Tibial nerve (tissue), 4 donors: Measurements from ENCODE around the gene TBL1XR1. TPM values are rescaled to one million over a fixed set of nuclear protein-coding genes. Genes with fewer than 3 reads are reported as not detected.

ENCODE experiments used
- DNase-seq, 2 donors: peaks; one replicate each; pipeline ENCODE4 v3.0.0-alpha.2; 2019; ENCODE audit warnings: low spot score in 2 of 2
- H3K27ac ChIP-seq, 4 donors: fragments of 200-600 bp; sonication (generic) in 3 of 4; one replicate each; pipeline ENCODE4 v1.5.1; 2017 to 2019; ENCODE audit warnings: mild to moderate bottlenecking in 1 of 4
- H3K27me3 ChIP-seq, 2 donors: fragments of 200-600 bp; sonication (generic) in 1 of 2; one replicate each; pipeline versions ENCODE4 v1.5.1 to v1.6.0; 2017 to 2019
- H3K36me3 ChIP-seq, 3 donors: fragments of 200-600 bp; sonication (generic); one replicate each; pipeline ENCODE4 v1.5.1; 2018 to 2019
- H3K4me1 ChIP-seq, 4 donors: fragments of 200-600 bp; sonication (generic) in 3 of 4; one replicate each; pipeline ENCODE4 v1.5.1; 2017 to 2019
- H3K4me3 ChIP-seq, 4 donors: fragments of 200-600 bp; sonication (generic) in 3 of 4; one replicate each; pipeline ENCODE4 v1.5.1; 2017 to 2019; ENCODE audit warnings: mild to moderate bottlenecking in 1 of 4, moderate library complexity in 1 of 4
- H3K9me3 ChIP-seq, 4 donors: fragments of 200-600 bp; sonication (generic) in 3 of 4; one replicate each; pipeline ENCODE4 v1.5.1; 2017 to 2019
- EP300 ChIP-seq, 2 donors: sonication (generic); formaldehyde crosslinking; IDR thresholded peaks; one replicate each; pipeline ENCODE4 v1.6.1; 2017; ENCODE audit warnings: antibody characterized with exemption in 2 of 2, mild to moderate bottlenecking in 1 of 2
- POLR2A ChIP-seq, 2 donors: fragments of 450-650 bp; IDR thresholded peaks; one replicate each; pipeline ENCODE4 v1.6.1; 2017; ENCODE audit warnings: antibody characterized with exemption in 2 of 2, mild to moderate bottlenecking in 2 of 2, moderate library complexity in 2 of 2
- WGBS, 2 donors: methylation state at CpG; one replicate each; pipeline ENCODE4 v1.1.5; 2018; 5-methylcytosine and 5-hydroxymethylcytosine counted together
- total RNA-seq, 4 donors: library from RNA; depleted of rRNA; stranded (reverse); fragments of >200 nt; gene quantifications; one replicate each; pipeline ENCODE4 v1.1.0, GENCODE V29; 2016
- TF ChIP-seq, protein P1 (sequence below), 5 experiments: fragments of 200-600 bp in 3 of 5; fragments of 450-650 bp in 2 of 5; sonication (generic) in 3 of 5; IDR thresholded peaks; one replicate each; pipeline ENCODE4 v1.5.1; 2016 to 2019; ENCODE audit warnings: antibody characterized with exemption in 5 of 5, mild to moderate bottlenecking in 3 of 5, moderate library complexity in 2 of 5

The TBL1XR1 gene
- total RNA-seq, 4 donors from 2014 or later: 57.1 to 66.3 (median 62.8) TPM

DNA sequence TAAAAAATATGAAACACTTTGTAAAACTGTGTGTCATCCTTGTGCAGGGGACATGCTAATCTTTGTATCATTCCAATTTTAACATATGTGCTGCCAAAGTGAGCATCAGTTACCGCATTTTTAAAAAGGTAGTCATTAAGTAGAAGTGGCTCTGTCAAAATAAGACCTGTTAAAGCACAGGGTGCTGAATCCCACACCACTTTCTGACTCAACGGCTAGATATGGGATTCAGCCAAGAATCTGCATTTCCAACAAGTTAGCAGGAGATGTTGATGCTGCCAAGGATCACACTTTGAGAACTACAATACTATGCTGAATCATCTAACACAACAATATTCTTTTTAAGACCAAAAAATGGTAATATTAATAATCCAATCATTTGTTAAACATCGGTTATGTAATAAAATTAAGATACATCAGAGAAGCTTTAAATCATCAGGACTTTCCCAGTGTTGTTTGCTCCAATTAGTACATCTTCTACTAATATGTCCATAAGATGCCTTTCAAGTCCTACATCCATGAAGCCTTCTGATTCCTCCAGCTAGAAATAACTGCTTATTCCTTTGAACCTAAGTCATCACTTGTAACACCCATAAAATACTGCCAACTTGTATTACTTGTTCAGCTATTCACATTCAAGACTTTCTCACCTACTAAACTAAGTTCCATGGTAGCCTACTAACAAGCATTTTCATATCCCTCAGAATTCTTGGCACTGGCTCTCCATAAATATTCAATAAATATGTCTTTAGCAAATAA lies 71.1 kb downstream of the TBL1XR1 start:
- WGBS, 2 donors: 67 to 73% methylated on average over 3 of the region's 3 CpGs
- no peaks in the 10 kb centered on the region for H3K9me3 ChIP-seq
- H3K27ac ChIP-seq: no peak overlapping the region
- H3K27me3 ChIP-seq: no peaks in the 10 kb centered on the region
- TF ChIP-seq POLR2A (IDR thresholded peaks at IDR 0.05): no peak
- TF ChIP-seq EP300 (IDR thresholded peaks at IDR 0.05): no peak
- TF ChIP-seq, protein P1, sequence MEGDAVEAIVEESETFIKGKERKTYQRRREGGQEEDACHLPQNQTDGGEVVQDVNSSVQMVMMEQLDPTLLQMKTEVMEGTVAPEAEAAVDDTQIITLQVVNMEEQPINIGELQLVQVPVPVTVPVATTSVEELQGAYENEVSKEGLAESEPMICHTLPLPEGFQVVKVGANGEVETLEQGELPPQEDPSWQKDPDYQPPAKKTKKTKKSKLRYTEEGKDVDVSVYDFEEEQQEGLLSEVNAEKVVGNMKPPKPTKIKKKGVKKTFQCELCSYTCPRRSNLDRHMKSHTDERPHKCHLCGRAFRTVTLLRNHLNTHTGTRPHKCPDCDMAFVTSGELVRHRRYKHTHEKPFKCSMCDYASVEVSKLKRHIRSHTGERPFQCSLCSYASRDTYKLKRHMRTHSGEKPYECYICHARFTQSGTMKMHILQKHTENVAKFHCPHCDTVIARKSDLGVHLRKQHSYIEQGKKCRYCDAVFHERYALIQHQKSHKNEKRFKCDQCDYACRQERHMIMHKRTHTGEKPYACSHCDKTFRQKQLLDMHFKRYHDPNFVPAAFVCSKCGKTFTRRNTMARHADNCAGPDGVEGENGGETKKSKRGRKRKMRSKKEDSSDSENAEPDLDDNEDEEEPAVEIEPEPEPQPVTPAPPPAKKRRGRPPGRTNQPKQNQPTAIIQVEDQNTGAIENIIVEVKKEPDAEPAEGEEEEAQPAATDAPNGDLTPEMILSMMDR (IDR thresholded peaks at IDR 0.05): no peak
- no peaks in the 10 kb centered on the region for H3K36me3 ChIP-seq
- H3K4me1 ChIP-seq: peaks cover 0 to 31% (median 1%) of the 10 kb centered on the region in 4 donors
- DNase-seq: no peak
- H3K4me3 ChIP-seq: no peak overlapping the region

DNA sequence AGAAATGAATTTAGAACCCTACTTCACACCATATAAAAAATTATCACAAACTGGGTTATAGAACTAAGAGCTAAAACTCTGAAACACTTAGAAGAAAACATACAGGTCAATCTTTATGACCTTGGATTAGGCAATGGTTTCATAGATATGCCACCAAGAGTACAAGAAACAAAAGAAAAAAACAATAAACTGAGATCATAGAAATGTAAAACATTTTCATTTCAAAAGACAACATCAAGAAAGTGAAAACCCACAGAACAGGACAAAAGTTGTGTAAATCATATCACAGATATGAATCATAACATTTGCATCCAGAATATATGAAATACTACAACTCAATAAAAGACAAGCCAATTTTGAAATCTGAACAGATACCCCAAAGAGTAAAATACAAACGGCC lies 72.4 kb downstream of the TBL1XR1 start:
- TF ChIP-seq POLR2A (IDR thresholded peaks at IDR 0.05) (no peak), EP300 (IDR thresholded peaks at IDR 0.05) (no peak)
- TF ChIP-seq, protein P1 (IDR thresholded peaks at IDR 0.05): no peak
- 83 to 89% methylated on average over 1 of the region's 1 CpG for WGBS, 2 donors

DNA sequence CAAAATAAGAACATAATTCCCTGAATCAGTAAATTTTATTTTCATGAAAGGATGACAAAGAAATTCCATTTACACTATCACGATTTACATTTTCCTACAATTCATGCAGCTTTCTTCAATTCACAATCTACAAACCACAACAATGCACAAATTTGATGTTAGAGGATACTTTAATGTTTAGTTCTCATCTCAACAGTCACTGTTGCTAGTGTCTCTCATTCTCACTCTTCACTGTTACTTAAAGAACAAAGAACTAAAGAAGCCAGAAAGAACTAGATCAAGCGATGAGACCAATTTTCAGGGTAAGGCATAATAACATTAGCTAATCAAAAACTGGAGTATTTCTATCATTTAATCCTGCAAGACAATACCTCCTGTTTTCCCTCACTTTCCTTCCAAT lies 73.5 kb downstream of the TBL1XR1 start:
- WGBS, 2 donors: 70 to 85% methylated on average over 2 of the region's 2 CpGs
- TF ChIP-seq EP300 (IDR thresholded peaks at IDR 0.05) (no peak), POLR2A (IDR thresholded peaks at IDR 0.05) (no peak)
- TF ChIP-seq, protein P1 (IDR thresholded peaks at IDR 0.05): no peak
- no peaks in the 10 kb centered on the region for H3K36me3 ChIP-seq
- no peaks in the 10 kb centered on the region for H3K9me3 ChIP-seq
- no peaks in the 10 kb centered on the region for H3K27me3 ChIP-seq
- DNase-seq: no peak
- no peak overlapping the region for H3K4me3 ChIP-seq
- peaks cover 0 to 36% (median 1%) of the 10 kb centered on the region in 4 donors for H3K4me1 ChIP-seq
- no peak overlapping the region for H3K27ac ChIP-seq

More for the DNA sequence above, 72.4 kb downstream of the TBL1XR1 start:
- Histone ChIP-seq H3K9me3 (no peaks in the 10 kb centered on the region), H3K27ac (no peak overlapping the region), H3K27me3 (no peaks in the 10 kb centered on the region), H3K36me3 (no peaks in the 10 kb centered on the region), H3K4me1 (peaks cover 0 to 37% (median 1%) of the 10 kb centered on the region in 4 donors), H3K4me3 (no peak overlapping the region)
- DNase-seq: no peak

DNA sequence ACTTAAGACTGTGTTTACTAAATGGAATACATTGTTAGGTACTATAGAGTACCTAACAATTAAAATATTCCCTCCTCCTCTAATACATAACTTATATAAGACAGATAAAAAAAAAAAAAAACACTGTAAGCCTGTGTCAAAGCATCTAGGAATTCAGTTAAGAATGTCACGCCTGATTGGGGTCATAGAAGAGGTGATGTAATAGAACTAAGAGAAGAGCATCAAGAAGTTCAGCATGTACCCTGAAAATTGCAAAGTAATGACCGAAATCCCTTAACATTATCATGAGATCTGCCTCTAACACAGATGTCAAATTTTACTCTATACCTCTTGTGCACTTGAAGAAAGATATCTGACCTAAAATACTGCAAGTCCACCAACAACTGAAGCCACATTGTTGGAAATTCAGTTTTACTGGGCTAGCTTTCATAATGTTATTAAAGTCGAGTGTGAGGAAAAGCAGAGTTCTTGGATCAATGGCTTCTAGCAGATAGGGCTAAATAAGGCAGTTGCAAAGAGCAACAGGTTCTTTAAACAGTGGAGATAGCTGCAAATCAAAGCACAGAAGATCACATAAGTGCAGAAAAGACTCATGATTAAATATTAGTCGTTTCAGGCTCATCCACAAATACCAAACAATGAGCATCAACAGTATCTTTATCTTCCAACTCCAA lies 75.0 kb downstream of the TBL1XR1 start:
- 72 to 77% methylated on average over 4 of the region's 4 CpGs for WGBS, 2 donors

More for the DNA sequence above, 75.0 kb downstream of the TBL1XR1 start:
- Histone ChIP-seq H3K4me3 (no peak overlapping the region), H3K27me3 (no peaks in the 10 kb centered on the region), H3K9me3 (no peaks in the 10 kb centered on the region), H3K27ac (no peak overlapping the region), H3K36me3 (no peaks in the 10 kb centered on the region), H3K4me1 (peaks cover 0 to 37% (median 0%) of the 10 kb centered on the region in 4 donors)
- TF ChIP-seq, protein P1 (IDR thresholded peaks at IDR 0.05): no peak
- no peak for TF ChIP-seq EP300 (IDR thresholded peaks at IDR 0.05)
- no peak for TF ChIP-seq POLR2A (IDR thresholded peaks at IDR 0.05)
- no peak for DNase-seq
